GM10266 (cell line): ENCODE measurements around the gene C2orf42.
A peak's percentile ranks its signal among the peaks of the same experiment; 100 is the strongest.
"Not testable (repeated sequence)": the region's sequence is repeated elsewhere in the genome, so short reads cannot be mapped to it uniquely, and the experiment has no call there.

ENCODE experiments used
- DNase-seq: peaks from one replicate; pipeline ENCODE4 v3.0.0; 2012; ENCODE audit errors: extremely low spot score
- CTCF ChIP-seq: IDR thresholded peaks from 2 replicates; pipeline ENCODE4 v1.5.1; 2012; ENCODE audit warnings: mild to moderate bottlenecking, low read depth; ENCODE audit not compliant: control insufficient read depth, insufficient read depth; ENCODE audit errors: missing control alignments

Gene C2orf42

GRCh38 chr2:70161069-70161534 lies 29.7 kb downstream of the C2orf42 start:
- TF ChIP-seq CTCF = no peak
- peak; percentile 36 for DNase-seq

GRCh38 chr2:70160545-70160944 lies 30.3 kb downstream of the C2orf42 start:
- no peak for DNase-seq
- TF ChIP-seq CTCF = no peak

- DNase-seq = not testable (repeated sequence)
Observed at GRCh38 chr2:70149130-70149686, 41.6 kb downstream of the C2orf42 start.

- not testable (repeated sequence) for DNase-seq
Observed at GRCh38 chr2:70148211-70148760, 42.5 kb downstream of the C2orf42 start.

GRCh38 chr2:70145851-70146739 lies 44.7 kb downstream of the C2orf42 start:
- no peak for DNase-seq
- no peak for TF ChIP-seq CTCF

- DNase-seq = no peak
- no peak for TF ChIP-seq CTCF
Observed at GRCh38 chr2:70145144-70145490, 45.7 kb downstream of the C2orf42 start.

- DNase-seq = no peak
- no peak for TF ChIP-seq CTCF
Observed at GRCh38 chr2:70144443-70145143, 46.2 kb downstream of the C2orf42 start.
